Measurements from ENCODE around the gene DLL3. TPM values are rescaled to one million over a fixed set of nuclear protein-coding genes. Genes with fewer than 3 reads are reported as not detected.
A peak's percentile ranks its signal among the peaks of the same experiment; 100 is the strongest.

The DLL3 gene
- total and polyA plus RNA-seq, 9 of the 15 experiments (the other 6 are each of a cell fraction or from before 2014, with no cell fraction given) = 0.80 to 6.3 (median 1.2) TPM

DNA sequence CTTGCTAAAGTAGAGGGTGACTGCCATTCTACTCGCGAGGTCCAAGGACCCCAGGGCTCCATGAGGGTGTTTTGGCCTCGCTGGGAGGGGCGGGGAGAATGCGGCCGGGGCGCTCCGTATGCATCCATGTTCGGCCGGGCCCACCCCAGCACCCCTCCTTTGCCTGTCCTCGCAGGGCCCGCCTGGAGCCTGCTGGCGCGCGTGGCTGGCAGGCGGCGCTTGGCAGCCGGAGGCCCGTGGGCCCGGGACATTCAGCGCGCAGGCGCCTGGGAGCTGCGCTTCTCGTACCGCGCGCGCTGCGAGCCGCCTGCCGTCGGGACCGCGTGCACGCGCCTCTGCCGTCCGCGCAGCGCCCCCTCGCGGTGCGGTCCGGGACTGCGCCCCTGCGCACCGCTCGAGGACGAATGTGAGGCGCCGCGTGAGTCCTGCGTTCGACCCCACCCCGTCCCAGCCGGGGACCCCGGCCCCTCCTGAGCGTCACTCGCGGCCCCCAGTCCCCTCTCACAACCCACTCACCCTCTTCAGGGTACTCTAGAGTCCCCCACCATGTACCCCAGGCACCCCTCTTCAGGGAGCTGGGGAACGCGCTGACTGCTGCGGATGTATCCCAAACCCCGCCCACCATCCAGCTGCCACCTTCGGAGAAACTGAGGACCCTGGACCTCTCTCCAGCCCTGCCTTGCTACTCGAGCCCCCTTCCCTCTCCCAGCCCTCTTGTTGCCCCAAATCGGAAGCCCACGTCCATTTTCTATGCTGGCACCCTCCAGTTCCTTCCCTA, 4.1 kb downstream of the DLL3 start (continued):
- TF ChIP-seq, protein P1, sequence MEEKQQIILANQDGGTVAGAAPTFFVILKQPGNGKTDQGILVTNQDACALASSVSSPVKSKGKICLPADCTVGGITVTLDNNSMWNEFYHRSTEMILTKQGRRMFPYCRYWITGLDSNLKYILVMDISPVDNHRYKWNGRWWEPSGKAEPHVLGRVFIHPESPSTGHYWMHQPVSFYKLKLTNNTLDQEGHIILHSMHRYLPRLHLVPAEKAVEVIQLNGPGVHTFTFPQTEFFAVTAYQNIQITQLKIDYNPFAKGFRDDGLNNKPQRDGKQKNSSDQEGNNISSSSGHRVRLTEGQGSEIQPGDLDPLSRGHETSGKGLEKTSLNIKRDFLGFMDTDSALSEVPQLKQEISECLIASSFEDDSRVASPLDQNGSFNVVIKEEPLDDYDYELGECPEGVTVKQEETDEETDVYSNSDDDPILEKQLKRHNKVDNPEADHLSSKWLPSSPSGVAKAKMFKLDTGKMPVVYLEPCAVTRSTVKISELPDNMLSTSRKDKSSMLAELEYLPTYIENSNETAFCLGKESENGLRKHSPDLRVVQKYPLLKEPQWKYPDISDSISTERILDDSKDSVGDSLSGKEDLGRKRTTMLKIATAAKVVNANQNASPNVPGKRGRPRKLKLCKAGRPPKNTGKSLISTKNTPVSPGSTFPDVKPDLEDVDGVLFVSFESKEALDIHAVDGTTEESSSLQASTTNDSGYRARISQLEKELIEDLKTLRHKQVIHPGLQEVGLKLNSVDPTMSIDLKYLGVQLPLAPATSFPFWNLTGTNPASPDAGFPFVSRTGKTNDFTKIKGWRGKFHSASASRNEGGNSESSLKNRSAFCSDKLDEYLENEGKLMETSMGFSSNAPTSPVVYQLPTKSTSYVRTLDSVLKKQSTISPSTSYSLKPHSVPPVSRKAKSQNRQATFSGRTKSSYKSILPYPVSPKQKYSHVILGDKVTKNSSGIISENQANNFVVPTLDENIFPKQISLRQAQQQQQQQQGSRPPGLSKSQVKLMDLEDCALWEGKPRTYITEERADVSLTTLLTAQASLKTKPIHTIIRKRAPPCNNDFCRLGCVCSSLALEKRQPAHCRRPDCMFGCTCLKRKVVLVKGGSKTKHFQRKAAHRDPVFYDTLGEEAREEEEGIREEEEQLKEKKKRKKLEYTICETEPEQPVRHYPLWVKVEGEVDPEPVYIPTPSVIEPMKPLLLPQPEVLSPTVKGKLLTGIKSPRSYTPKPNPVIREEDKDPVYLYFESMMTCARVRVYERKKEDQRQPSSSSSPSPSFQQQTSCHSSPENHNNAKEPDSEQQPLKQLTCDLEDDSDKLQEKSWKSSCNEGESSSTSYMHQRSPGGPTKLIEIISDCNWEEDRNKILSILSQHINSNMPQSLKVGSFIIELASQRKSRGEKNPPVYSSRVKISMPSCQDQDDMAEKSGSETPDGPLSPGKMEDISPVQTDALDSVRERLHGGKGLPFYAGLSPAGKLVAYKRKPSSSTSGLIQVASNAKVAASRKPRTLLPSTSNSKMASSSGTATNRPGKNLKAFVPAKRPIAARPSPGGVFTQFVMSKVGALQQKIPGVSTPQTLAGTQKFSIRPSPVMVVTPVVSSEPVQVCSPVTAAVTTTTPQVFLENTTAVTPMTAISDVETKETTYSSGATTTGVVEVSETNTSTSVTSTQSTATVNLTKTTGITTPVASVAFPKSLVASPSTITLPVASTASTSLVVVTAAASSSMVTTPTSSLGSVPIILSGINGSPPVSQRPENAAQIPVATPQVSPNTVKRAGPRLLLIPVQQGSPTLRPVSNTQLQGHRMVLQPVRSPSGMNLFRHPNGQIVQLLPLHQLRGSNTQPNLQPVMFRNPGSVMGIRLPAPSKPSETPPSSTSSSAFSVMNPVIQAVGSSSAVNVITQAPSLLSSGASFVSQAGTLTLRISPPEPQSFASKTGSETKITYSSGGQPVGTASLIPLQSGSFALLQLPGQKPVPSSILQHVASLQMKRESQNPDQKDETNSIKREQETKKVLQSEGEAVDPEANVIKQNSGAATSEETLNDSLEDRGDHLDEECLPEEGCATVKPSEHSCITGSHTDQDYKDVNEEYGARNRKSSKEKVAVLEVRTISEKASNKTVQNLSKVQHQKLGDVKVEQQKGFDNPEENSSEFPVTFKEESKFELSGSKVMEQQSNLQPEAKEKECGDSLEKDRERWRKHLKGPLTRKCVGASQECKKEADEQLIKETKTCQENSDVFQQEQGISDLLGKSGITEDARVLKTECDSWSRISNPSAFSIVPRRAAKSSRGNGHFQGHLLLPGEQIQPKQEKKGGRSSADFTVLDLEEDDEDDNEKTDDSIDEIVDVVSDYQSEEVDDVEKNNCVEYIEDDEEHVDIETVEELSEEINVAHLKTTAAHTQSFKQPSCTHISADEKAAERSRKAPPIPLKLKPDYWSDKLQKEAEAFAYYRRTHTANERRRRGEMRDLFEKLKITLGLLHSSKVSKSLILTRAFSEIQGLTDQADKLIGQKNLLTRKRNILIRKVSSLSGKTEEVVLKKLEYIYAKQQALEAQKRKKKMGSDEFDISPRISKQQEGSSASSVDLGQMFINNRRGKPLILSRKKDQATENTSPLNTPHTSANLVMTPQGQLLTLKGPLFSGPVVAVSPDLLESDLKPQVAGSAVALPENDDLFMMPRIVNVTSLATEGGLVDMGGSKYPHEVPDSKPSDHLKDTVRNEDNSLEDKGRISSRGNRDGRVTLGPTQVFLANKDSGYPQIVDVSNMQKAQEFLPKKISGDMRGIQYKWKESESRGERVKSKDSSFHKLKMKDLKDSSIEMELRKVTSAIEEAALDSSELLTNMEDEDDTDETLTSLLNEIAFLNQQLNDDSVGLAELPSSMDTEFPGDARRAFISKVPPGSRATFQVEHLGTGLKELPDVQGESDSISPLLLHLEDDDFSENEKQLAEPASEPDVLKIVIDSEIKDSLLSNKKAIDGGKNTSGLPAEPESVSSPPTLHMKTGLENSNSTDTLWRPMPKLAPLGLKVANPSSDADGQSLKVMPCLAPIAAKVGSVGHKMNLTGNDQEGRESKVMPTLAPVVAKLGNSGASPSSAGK (IDR thresholded peaks at IDR 0.05) = peak; percentile 100
- TF ChIP-seq JUND (IDR thresholded peaks at IDR 0.05; ENCODE audit: borderline replicate concordance, low read depth, low read length) = no peak; the same call in 1 of the 2 replicates
- peak; percentile 31; the same call in 1 of the 3 replicates for TF ChIP-seq JUND (tag; IDR thresholded peaks at IDR 0.05; ENCODE audit: borderline replicate concordance, low read depth, low read length)
- TF ChIP-seq, protein P2, sequence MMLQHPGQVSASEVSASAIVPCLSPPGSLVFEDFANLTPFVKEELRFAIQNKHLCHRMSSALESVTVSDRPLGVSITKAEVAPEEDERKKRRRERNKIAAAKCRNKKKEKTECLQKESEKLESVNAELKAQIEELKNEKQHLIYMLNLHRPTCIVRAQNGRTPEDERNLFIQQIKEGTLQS (IDR thresholded peaks at IDR 0.05) = no peak
- TF ChIP-seq, protein P2 (CRISPR knock-in tag; conservative IDR thresholded peaks at IDR 0.05) = peak; percentile 73; the same call in 1 of the 2 replicates
- TF ChIP-seq STAT6 (CRISPR knock-in tag; IDR thresholded peaks at IDR 0.05) = peak; percentile 87; the same call in 1 of the 2 replicates
- TF ChIP-seq FOXM1 (IDR thresholded peaks at IDR 0.05; ENCODE audit: low read depth) = no peak
- TF ChIP-seq FOXM1 (CRISPR knock-in tag; IDR thresholded peaks at IDR 0.05; ENCODE audit: low read depth) = peak; percentile 98
- no peak for TF ChIP-seq ETV1 (tag; conservative IDR thresholded peaks at IDR 0.05; ENCODE audit: low read depth)
- TF ChIP-seq ZNF133 (CRISPR knock-in tag; IDR thresholded peaks at IDR 0.05) = no peak
- no peak for TF ChIP-seq CCAR2 (IDR thresholded peaks at IDR 0.05; ENCODE audit: low read depth, low read length)

Measured in K562 (cell line).